Measurements from ENCODE around the gene CLTRN.

DNA sequence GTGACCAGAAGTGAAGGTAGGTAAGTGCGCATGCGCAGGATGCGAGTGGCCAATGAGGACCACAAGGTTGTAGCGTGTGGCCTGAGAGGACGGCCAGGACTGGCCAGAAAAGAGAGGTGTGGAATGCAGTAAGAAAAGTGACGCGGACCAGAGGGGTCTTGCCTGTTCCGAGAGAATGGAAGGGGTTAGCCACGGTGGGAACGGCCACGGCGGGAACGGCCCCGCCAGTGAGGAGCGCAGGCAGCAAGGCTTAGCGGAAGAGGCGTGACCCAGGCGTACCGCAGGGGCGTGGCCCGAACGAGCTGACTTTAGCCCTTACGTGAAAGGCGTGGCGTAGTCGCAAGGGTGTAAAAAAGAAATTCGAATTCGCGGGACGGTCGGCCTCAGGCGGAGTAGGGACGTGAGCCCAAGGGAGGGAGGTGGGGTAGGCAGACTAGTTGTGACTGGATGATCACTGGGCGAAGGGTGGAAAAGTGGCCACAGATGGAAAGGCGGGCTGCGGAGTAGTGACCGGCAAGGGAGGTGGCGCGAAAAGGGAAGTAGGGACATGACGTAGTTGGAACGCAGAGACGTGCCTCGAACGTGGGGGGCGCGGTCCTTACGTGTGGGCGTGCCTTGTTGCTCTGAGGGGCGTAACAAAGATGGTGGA is 10.4 kb upstream of the CLTRN start:
- TF ChIP-seq, protein P1, sequence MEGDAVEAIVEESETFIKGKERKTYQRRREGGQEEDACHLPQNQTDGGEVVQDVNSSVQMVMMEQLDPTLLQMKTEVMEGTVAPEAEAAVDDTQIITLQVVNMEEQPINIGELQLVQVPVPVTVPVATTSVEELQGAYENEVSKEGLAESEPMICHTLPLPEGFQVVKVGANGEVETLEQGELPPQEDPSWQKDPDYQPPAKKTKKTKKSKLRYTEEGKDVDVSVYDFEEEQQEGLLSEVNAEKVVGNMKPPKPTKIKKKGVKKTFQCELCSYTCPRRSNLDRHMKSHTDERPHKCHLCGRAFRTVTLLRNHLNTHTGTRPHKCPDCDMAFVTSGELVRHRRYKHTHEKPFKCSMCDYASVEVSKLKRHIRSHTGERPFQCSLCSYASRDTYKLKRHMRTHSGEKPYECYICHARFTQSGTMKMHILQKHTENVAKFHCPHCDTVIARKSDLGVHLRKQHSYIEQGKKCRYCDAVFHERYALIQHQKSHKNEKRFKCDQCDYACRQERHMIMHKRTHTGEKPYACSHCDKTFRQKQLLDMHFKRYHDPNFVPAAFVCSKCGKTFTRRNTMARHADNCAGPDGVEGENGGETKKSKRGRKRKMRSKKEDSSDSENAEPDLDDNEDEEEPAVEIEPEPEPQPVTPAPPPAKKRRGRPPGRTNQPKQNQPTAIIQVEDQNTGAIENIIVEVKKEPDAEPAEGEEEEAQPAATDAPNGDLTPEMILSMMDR (IDR thresholded peaks at IDR 0.05): no peak
- TF ChIP-seq POLR2AphosphoS5 (IDR thresholded peaks at IDR 0.05): peak; percentile 73
